GM19238 (cell line): ENCODE data around the gene NR1H4.
"Not testable (repeated sequence)": the region's sequence is repeated elsewhere in the genome, so short reads cannot be mapped to it uniquely, and the experiment has no call there.

Experiments used
- DNase-seq: peaks from one replicate; pipeline ENCODE4 v3.0.0; 2011; ENCODE audit warnings: low spot score; ENCODE audit not compliant: insufficient read length

NR1H4 gene

GRCh38 chr12:100566887-100567637, 93.4 kb downstream of the NR1H4 start:
- peak; percentile 27 for DNase-seq

GRCh38 chr12:100567945-100568344, 94.3 kb downstream of the NR1H4 start:
- no peak for DNase-seq

- DNase-seq = no peak
These were observed 98.5 kb downstream of the NR1H4 start for GRCh38 chr12:100572184-100572583.

GRCh38 chr12:100573292-100574186, 99.9 kb downstream of the NR1H4 start, which contains the start of gene GAS2L3:
TSS of gene GAS2L3 (plus strand) at chr12:100573684. CDS start at chr12:100594905, 21,221 bp downstream.
- peak; percentile 41 for DNase-seq

GRCh38 chr12:100574187-100575074, 100.8 kb downstream of the NR1H4 start:
- no peak for DNase-seq

- DNase-seq = no peak
These were observed 102.8 kb downstream of the NR1H4 start for GRCh38 chr12:100576331-100577036.

- DNase-seq = no peak
These were observed 105.3 kb downstream of the NR1H4 start for GRCh38 chr12:100578923-100579322.

- no peak for DNase-seq
These were observed 106.2 kb downstream of the NR1H4 start for GRCh38 chr12:100579844-100580243.

GRCh38 chr12:100584256-100584655, 110.6 kb downstream of the NR1H4 start:
- no peak for DNase-seq

GRCh38 chr12:100591979-100592378, 118.3 kb downstream of the NR1H4 start:
- no peak for DNase-seq

GRCh38 chr12:100593490-100593889, 119.8 kb downstream of the NR1H4 start:
- DNase-seq = no peak

GRCh38 chr12:100601626-100602025, 128.0 kb downstream of the NR1H4 start:
- no peak for DNase-seq

GRCh38 chr12:100602997-100603396, 129.3 kb downstream of the NR1H4 start:
- DNase-seq = not testable (repeated sequence)

GRCh38 chr12:100608776-100609175, 135.1 kb downstream of the NR1H4 start:
- DNase-seq = no peak

- no peak for DNase-seq
These were observed 137.2 kb downstream of the NR1H4 start for GRCh38 chr12:100610666-100611430.

GRCh38 chr12:100612606-100613005, 138.9 kb downstream of the NR1H4 start:
- DNase-seq = no peak
